Breast epithelium (tissue), 4 donors: ENCODE measurements around the gene ACTRT2. TPM values are rescaled to one million over a fixed set of nuclear protein-coding genes. Genes with fewer than 3 reads are reported as not detected.
A peak's percentile ranks its signal among the peaks of the same experiment; 100 is the strongest.

Source experiments
- DNase-seq, 2 donors: peaks; one replicate each; pipeline ENCODE4 v3.0.0-alpha.2; 2019; ENCODE audit warnings: low spot score in 2 of 2
- H3K27ac ChIP-seq, 2 donors: fragments of 200-600 bp; sonication (generic) in 1 of 2; one replicate each; pipeline ENCODE4 v1.5.1; 2016 to 2019; ENCODE audit warnings: mild to moderate bottlenecking in 1 of 2
- H3K27me3 ChIP-seq, 2 donors: fragments of 200-600 bp; sonication (generic) in 1 of 2; one replicate each; pipeline versions ENCODE4 v1.5.1 to v1.6.0; 2017 to 2019; ENCODE audit warnings: control low read depth in 1 of 2, mild to moderate bottlenecking in 1 of 2
- H3K36me3 ChIP-seq: fragments of 200-600 bp; one replicate; pipeline ENCODE4 v1.5.1; 2019
- H3K4me1 ChIP-seq, 2 donors: fragments of 200-600 bp; sonication (generic); one replicate each; pipeline ENCODE4 v1.5.1; 2016 to 2019; ENCODE audit warnings: control low read depth in 1 of 2
- H3K4me3 ChIP-seq, 3 donors: fragments of 200-600 bp; sonication (generic); 1 replicate in 2 of 3; 2 replicates in 1 of 3; pipeline ENCODE4 v1.5.1; 2016 to 2019; ENCODE audit warnings: mild to moderate bottlenecking in 3 of 3, moderate library complexity in 2 of 3
- H3K9me3 ChIP-seq, 2 donors: fragments of 200-600 bp; sonication (generic) in 1 of 2; one replicate each; pipeline ENCODE4 v1.5.1; 2016 to 2019; ENCODE audit warnings: control low read depth in 1 of 2
- CTCF ChIP-seq, 3 donors: fragments of 450-650 bp; IDR thresholded peaks; one replicate each; pipeline ENCODE4 v1.5.1; 2016 to 2017; ENCODE audit warnings: antibody characterized with exemption in 3 of 3, mild to moderate bottlenecking in 3 of 3, moderate library complexity in 3 of 3
- POLR2A ChIP-seq: fragments of 450-650 bp; IDR thresholded peaks from one replicate; pipeline ENCODE4 v1.6.1; 2016; ENCODE audit warnings: antibody characterized with exemption, mild to moderate bottlenecking, moderate library complexity
- POLR2AphosphoS5 ChIP-seq, 3 donors: sonication (generic); formaldehyde crosslinking; IDR thresholded peaks; one replicate each; pipeline ENCODE4 v1.6.1; 2017; ENCODE audit warnings: antibody characterized with exemption in 3 of 3
- intact Hi-C: fragments of 100-400 bp; cut with DNase I; formaldehyde crosslinking; loops from one replicate; pipeline ENCODE4 v1.15.1; 2023; ENCODE audit warnings: low total_unique reads
- total RNA-seq, 3 donors: library from RNA; depleted of rRNA; stranded (reverse); fragments of >200 nt; gene quantifications; one replicate each; pipeline ENCODE4 v1.1.0, GENCODE V29; 2016

Gene ACTRT2
- total RNA-seq, 3 donors from 2014 or later: not detected

GRCh38 chr1:3002349-3003038, 18.8 kb upstream of the ACTRT2 start:
- peak in 1 of 2 donors; percentile 47 for DNase-seq
- intact Hi-C loops: loop anchor here (10.0 kb wide), 1 partner anchor 508 kb away; no protein-coding TSS in a partner anchor
- no peaks in the 10 kb centered on the region for H3K4me1 ChIP-seq

GRCh38 chr1:3003039-3003940, 18.0 kb upstream of the ACTRT2 start:
- Histone ChIP-seq H3K27ac (no peak overlapping the region), H3K4me1 (no peaks in the 10 kb centered on the region), H3K27me3 (peaks cover 0 to 73% of the 10 kb centered on the region in 2 donors), H3K4me3 (no peak overlapping the region), H3K36me3 (no peaks in the 10 kb centered on the region), H3K9me3 (peaks cover 6 to 15% of the 10 kb centered on the region in 2 donors)
- TF ChIP-seq POLR2AphosphoS5 (IDR thresholded peaks at IDR 0.05) (no peak), POLR2A (no peak), CTCF (IDR thresholded peaks at IDR 0.05) (no peak)
- peak in 1 of 2 donors; percentile 49 for DNase-seq
- intact Hi-C loops: loop anchor here (10.0 kb wide), 1 partner anchor 508 kb away; no protein-coding TSS in a partner anchor

More at GRCh38 chr1:3002349-3003038, 18.8 kb upstream of the ACTRT2 start:
- TF ChIP-seq POLR2A (no peak), CTCF (IDR thresholded peaks at IDR 0.05) (no peak), POLR2AphosphoS5 (IDR thresholded peaks at IDR 0.05) (no peak)
- Histone ChIP-seq H3K27me3 (peaks cover 0 to 70% of the 10 kb centered on the region in 2 donors), H3K4me3 (no peak overlapping the region), H3K27ac (no peak overlapping the region), H3K9me3 (peaks cover 4 to 7% of the 10 kb centered on the region in 2 donors), H3K36me3 (no peaks in the 10 kb centered on the region)

- H3K27ac ChIP-seq: no peak overlapping the region
- H3K4me1 ChIP-seq: no peaks in the 10 kb centered on the region
- H3K4me3 ChIP-seq: no peak overlapping the region
- H3K9me3 ChIP-seq: peaks cover 6 to 21% of the 10 kb centered on the region in 2 donors
- DNase-seq: peak in 1 of 2 donors; percentile 27
- H3K36me3 ChIP-seq: no peaks in the 10 kb centered on the region
- TF ChIP-seq POLR2A (no peak), CTCF (IDR thresholded peaks at IDR 0.05) (no peak), POLR2AphosphoS5 (IDR thresholded peaks at IDR 0.05) (no peak)
- intact Hi-C loops: loop anchor here (10.0 kb wide), 1 partner anchor 509 kb away; no protein-coding TSS in a partner anchor
- H3K27me3 ChIP-seq: peaks cover 0 to 72% of the 10 kb centered on the region in 2 donors
Observed at GRCh38 chr1:3003941-3004270, 17.4 kb upstream of the ACTRT2 start.

- Histone ChIP-seq H3K36me3 (no peaks in the 10 kb centered on the region), H3K4me1 (no peaks in the 10 kb centered on the region), H3K4me3 (no peak overlapping the region), H3K27ac (no peak overlapping the region), H3K27me3 (peaks cover 0 to 71% of the 10 kb centered on the region in 2 donors), H3K9me3 (peaks cover 6 to 23% of the 10 kb centered on the region in 2 donors)
- intact Hi-C loops: loop anchor here (10.0 kb wide), 1 partner anchor 510 kb away; no protein-coding TSS in a partner anchor
- no peak for TF ChIP-seq POLR2AphosphoS5 (IDR thresholded peaks at IDR 0.05)
- TF ChIP-seq CTCF (IDR thresholded peaks at IDR 0.05): no peak
- no peak for TF ChIP-seq POLR2A
- peak in 1 of 2 donors; percentile 40 for DNase-seq
Observed at GRCh38 chr1:3004285-3005205, 16.7 kb upstream of the ACTRT2 start.
